ENCODE measurements around the gene CDK19. TPM values are rescaled to one million over a fixed set of nuclear protein-coding genes. Genes with fewer than 3 reads are reported as not detected.
A peak's percentile ranks its signal among the peaks of the same experiment; 100 is the strongest.
"Not testable (repeated sequence)": the region's sequence is repeated elsewhere in the genome, so short reads cannot be mapped to it uniquely, and the experiment has no call there.

CDK19 gene
- total RNA-seq, 4 donors from 2014 or later, result 7.8 to 15.0 (median 9.8) TPM

- DNase-seq (ENCODE audit: low spot score) (no peak), ATAC-seq (ENCODE audit: low FRiP score) (peak; percentile 12)
- no peak for TF ChIP-seq CTCF (IDR thresholded peaks at IDR 0.05)
These were observed 911 bp downstream of the CDK19 start for GRCh38 chr6:110814102-110815014.

- DNase-seq (ENCODE audit: low spot score), result no peak
- ATAC-seq (ENCODE audit: low FRiP score), result no peak
- no peak for TF ChIP-seq CTCF (IDR thresholded peaks at IDR 0.05)
These were observed 1.7 kb downstream of the CDK19 start for GRCh38 chr6:110813338-110814101.

- TF ChIP-seq CTCF (IDR thresholded peaks at IDR 0.05), result no peak
- DNase-seq (ENCODE audit: low spot score), result no peak
- no peak for ATAC-seq (ENCODE audit: low FRiP score)
These were observed 2.5 kb downstream of the CDK19 start for GRCh38 chr6:110812719-110813118.

- DNase-seq (ENCODE audit: low spot score) (no peak), ATAC-seq (ENCODE audit: low FRiP score) (no peak)
- TF ChIP-seq CTCF (IDR thresholded peaks at IDR 0.05), result no peak
These were observed 4.2 kb downstream of the CDK19 start for GRCh38 chr6:110810896-110811586.

- no peak for TF ChIP-seq CTCF (IDR thresholded peaks at IDR 0.05)
- no peak for DNase-seq (ENCODE audit: low spot score)
- no peak for ATAC-seq (ENCODE audit: low FRiP score)
These were observed 5.5 kb downstream of the CDK19 start for GRCh38 chr6:110809792-110810191.

GRCh38 chr6:110802175-110802574 lies 13.1 kb downstream of the CDK19 start:
- ATAC-seq (ENCODE audit: low FRiP score); DNase-seq (ENCODE audit: low spot score): not testable (repeated sequence)

GRCh38 chr6:110800839-110801196 lies 14.5 kb downstream of the CDK19 start:
- no peak for TF ChIP-seq CTCF (IDR thresholded peaks at IDR 0.05)
- ATAC-seq (ENCODE audit: low FRiP score), result no peak
- DNase-seq (ENCODE audit: low spot score), result no peak
